Islet of Langerhans (tissue), 1 donor: Measurements from ENCODE around the gene CCDC85C.

Experiments
- FAIRE-seq: peaks from one replicate; lab custom pipeline; 2011; peaks lifted over from hg19 to GRCh38; lab: Jason Lieb, UNC

CCDC85C gene

DNA sequence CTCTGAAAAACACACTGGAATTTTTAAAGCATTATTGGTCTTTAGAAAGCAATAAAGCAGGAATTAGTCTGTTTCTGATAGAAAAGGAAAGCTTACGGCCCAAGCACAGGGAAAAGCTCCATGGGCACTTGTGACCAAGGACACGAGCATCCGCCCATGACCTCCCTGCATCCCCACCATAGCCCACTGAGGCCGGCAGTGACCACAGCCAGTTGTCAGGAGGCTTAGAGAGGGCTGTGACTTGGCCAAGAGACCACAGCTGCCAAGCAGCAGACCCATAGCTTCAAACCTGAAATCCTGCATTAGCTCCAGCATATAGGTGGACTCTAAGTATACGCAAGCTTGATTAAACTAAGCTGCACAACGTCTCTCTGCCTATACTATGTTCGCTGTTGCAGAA lies 132.3 kb downstream of the CCDC85C start:
- FAIRE-seq: no peak

DNA sequence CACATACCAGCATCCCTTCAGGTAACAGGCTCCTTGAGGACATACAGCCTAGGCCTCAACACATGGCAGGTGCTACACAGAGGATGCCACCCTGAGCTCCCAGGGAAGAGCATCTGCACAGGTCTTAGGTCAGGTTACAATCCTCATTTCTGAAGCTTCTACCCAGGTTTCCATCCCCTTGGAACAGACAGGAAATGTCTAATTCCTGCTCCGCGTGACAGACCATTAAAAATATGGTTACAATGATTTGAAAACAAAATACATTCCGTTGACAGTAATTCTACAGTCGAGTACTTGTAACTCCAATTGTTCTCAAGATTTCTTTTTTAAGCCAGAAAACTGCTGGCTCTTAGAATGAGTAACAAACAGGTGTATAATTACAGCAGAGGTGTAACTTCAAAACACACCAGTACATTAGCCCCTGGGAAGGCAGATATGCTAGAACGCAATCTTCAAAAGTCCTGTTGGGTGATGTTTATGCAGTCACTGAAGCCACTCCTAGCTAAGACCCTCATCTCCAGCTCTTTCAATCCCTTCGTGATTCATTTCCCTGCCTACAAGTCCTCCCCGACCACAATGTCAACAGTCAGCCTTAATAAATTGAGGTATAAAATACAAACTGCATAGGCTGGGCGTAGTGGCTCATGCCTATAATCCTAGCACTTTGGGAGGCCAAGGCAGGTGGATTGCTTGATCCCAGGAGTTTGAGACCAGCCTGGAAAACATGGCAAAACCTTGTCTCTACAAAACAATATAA lies 135.0 kb downstream of the CCDC85C start:
- FAIRE-seq: no peak

DNA sequence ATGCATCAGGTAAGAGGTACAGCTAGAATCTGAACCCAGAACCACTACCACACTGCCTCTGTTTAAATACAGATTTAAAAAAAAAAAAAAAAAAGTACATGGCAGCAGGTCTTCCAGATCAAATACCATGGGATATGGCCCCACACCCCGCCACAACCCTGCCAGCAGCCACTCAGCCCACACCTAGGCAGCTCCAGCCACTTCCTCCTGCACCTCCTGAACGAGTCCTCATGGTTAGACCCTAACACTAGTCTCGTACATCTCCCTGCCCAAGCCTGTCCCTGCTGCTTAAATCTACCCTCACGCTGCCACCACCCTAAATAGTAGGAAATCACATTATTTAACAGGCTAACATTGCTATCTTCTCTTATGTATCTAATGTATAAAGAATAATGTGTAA lies 135.9 kb downstream of the CCDC85C start:
- FAIRE-seq: no peak

DNA sequence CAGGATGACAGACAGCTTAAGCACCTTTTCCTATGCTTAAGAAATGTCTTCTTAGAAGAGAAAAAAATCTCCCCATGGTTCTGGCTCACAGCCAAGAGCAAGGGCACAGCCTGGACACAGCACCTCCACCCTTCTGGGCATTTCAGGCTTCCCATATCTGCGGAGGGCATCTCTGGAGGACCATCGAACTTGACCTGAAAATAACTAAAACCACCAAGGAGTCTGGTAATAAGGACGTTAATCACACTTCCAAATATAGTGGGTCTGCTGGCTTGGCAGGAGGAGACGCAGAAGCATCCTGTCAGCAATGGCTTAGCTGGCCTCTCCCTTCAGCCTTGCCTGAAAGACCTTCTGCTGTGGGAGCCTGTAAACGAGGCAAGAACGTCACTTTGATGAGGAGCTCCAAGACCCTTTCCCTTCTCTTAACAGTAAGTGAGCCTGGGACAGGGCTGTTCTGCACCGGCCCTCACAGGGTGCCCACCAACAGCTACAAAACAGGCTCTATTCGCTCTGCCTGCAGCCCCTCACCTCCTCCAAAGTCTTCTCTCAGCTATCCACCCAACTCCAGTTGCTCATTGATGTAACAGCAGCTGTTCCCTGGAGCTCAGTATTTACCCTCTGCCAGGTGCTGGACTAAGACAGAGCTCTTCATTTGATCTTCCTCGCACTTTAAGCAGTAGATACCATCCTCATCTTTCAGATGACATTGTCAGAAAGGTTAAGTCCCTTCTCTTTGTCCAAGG lies 136.5 kb downstream of the CCDC85C start:
- FAIRE-seq: no peak

DNA sequence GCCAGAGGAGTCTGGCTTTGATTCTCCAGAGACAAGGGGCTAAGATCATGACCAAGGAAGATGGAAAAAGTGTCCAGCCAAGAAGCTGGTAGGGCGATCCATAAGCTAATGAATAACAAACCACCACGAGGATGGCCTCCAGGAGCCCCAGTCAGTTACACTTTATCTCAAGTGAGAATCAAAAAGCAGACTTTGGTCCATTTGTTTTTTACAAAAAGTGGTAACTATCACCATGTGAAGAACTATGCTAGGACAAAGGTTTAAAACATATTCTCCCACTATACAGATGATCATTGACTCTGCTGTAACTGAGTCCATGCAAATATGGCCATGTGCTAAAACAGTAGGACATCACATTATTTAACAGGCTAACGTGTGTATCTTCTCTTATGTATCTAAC lies 137.2 kb downstream of the CCDC85C start:
- FAIRE-seq: no peak

DNA sequence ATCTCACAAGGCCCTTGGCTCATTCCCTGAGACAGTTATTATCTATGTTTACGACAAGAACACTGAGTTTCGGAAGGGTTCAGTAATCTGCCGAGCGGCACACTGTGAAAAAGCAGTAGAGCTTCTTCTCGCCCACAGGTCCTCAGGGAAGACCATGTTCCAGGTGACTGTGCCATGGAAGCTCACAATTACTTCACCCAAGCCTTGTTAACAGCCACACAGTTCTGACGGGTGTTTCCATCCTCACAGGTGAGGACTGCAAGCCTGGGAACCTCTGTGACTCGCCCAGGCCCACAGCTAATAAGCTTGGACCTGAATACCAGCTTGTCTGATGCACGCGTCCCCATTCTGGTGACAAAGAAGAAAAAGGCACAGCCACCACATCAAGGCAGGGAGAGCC lies 138.7 kb downstream of the CCDC85C start:
- FAIRE-seq: no peak

DNA sequence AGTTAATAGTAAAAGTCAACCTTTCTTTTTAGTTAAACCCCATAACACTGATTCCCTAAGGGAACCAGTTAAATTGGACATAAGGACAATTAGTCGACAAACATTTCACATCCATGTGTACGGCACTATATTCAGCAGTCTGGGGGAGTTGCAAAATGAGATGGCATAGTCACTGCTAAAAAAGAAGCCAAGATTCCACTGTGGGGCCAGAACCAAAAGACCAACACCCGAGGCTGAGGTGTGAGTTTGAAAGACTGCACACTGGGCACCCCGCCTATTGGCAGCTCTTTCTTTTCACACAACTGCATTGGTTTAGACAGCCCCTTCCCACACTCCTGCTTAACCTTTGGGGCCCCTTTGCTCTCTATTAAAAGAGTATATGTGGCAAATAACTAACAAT lies 140.0 kb downstream of the CCDC85C start:
- no peak for FAIRE-seq

DNA sequence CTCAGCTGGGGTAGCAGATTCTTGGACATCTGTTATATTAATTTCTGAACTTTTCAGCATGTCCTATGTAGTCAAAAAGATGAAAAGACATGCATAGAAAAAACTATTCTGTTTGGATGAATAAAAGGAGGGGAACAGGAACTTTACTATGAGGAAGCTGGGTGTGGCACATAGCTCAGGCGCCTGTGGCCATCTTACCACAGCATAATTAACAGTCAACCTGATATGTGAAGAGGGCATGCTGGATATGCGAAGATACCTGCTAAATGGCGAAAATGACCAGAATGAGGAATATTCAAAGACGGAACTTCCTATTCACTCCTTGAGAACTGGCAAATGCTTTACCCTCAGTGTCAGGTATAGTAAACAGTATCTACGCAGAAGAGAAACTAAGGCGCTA lies 141.8 kb downstream of the CCDC85C start:
- FAIRE-seq: no peak

DNA sequence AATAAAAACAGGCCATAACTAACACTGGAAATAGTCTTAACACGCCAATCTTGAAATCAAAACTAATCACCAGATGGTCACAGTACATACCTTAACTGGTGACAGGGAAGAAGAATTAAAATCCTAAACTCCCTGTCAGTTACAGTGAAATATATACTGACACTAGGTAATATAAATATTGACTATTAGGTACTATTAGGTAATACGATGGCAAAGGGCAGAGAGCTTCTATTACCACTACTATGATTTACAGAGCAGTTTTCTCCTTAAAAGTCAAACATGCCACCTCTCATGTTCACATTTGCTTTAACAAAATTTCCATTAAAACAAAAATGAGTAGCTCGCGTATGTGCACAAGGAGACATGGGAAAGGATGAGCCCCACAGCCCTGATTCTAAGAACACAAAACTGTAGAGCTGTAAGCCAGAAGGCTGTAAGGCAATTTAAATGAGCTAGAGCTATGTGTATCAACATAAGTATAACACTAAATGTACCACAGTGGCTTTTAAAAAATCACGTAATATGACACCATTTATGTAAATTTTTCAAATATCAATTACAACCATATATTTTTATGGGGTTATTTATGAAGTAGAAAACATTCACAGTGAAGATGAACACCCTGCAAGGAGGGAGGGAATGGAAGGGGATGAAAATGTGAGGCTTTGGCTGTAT lies 142.5 kb downstream of the CCDC85C start:
- no peak for FAIRE-seq

DNA sequence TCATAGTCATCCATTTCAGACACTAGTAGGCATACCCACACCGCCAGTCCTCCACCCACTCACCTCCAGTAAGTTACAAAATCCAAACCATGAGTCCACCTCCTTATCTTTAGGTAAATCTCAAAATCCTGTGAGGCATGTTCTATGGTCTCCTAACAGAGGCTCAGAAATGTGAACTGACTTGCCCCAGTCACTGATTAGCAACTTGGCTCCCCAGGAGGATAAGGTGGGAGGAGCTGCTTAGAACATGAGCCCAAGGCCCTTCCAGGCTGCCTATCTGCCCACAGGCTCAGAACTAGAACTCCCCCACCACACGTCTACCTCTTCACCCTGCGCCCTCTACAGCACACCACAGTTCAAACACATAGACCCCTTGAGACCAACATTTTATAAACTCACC lies 143.2 kb downstream of the CCDC85C start:
- no peak for FAIRE-seq

DNA sequence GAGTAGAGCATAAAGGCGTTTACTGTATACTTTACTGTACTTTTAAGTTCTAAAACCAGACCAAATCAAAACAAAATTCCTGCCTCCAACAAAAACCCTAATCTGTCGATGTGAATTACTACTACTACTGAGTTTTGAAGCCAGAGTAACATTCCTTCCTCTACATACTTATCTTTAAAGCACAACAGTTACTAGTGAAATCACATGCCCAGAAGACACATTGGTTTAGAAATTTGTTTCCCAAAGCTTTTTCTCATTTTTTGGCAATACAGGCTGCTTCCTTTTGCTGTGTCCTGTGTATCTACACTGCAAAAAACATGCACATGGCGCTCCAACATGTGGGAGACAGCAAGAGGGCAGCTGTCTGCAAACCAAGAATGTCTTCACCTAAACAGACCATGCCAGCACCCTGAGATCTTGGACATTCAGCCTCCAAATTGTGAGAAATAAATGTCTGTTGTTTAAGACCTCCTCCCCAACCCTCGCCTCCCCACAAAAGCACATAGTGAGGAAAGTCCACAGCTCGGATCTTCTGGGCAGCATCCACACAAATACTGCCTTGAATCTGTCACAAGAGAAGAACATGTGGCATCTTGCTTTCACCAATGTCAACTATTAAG lies 144.4 kb downstream of the CCDC85C start:
- FAIRE-seq: no peak

DNA sequence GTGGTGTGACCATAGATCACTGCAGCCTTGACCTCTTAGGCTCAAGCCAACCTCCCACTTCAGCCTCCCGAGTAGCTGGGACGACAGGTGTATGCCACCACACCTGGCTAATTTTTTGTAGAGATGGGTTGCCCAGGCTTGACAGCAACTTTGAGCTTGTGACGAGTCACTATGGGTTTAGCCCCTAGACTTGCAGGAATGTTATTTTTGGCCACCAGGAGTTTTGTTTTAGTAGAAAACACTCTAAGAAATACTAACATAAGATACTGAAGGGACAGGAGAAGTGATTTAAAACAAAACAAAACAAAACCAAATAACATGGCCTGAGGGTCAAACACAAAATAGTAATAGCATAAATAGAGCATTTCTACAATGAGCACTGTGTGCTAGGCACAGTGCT lies 149.8 kb downstream of the CCDC85C start:
- no peak for FAIRE-seq

DNA sequence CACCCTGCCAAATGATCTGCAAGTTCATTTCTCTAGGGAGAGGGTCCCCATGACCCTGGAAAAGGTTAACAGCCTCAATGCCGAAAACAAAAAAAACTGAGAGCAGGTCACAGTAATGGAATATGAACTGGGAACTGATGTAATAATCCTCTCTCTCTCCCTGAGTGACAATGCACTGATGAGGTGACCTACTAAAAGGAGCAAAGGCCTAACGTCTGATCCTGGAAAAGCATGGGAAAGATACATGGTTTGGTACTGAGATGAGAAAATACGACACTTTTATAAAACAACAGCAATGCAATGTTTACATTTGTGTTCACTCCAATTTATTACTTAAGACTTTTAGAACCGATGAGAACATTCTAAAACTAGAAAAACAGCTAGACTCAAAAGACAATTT lies 151.0 kb downstream of the CCDC85C start:
- no peak for FAIRE-seq

DNA sequence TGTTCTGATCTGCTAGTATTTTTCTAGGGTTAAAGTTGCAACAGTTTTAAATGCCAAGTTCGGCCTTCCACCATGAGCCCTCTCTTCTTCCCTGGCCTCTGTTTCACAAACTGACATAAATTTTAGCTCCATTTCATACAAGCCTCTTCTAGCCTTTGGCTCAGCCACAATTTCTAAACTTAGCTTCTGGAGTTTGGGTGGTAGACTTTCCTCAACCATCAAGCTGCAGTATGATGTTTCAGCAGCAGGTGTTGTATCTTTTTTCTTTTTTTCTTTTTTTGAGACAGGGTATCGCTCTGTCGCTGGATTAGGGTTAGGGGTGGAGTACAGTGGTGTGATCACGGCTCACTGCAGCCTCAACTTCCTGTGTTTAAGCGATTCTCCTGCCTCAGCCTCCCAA lies 152.8 kb downstream of the CCDC85C start:
- no peak for FAIRE-seq

DNA sequence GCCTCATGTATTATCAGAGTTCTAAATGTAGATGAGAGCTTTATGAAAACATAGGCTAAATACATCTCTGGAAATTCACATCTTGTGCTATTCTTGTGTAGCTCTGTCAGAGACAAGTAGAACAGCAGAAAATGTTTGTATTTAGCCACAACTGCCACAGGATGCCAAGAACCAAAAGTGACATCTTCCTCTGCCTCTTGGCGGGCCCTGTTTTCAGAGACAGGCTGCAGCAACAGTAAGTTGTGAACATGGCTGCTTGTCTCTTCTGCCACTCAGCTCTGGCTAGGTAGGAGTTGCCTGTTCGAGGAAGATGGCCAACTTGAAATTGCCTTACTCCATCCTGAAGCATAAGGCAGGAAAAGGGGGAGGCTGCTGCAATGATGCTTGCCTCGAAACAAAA lies 153.7 kb downstream of the CCDC85C start:
- FAIRE-seq: no peak
